Gastroesophageal sphincter (tissue), 3 donors: Measurements from ENCODE around the gene PSD.

Experiments
- POLR2A ChIP-seq, 2 donors: fragments of 450-650 bp; IDR thresholded peaks; one replicate each; pipeline ENCODE4 v1.6.1; 2017; ENCODE audit warnings: antibody characterized with exemption in 2 of 2, mild to moderate bottlenecking in 2 of 2, moderate library complexity in 1 of 2
- POLR2AphosphoS5 ChIP-seq: sonication (generic); formaldehyde crosslinking; IDR thresholded peaks from one replicate; pipeline ENCODE4 v1.6.1; 2017; ENCODE audit warnings: antibody characterized with exemption
- TF ChIP-seq, protein P1 (sequence below), 4 experiments: fragments of 200-600 bp in 2 of 4; fragments of 450-650 bp in 2 of 4; sonication (generic) in 1 of 4; IDR thresholded peaks; one replicate each; pipeline ENCODE4 v1.5.1; 2017 to 2019; ENCODE audit warnings: antibody characterized with exemption in 4 of 4, mild to moderate bottlenecking in 2 of 4, moderate library complexity in 2 of 4

DNA sequence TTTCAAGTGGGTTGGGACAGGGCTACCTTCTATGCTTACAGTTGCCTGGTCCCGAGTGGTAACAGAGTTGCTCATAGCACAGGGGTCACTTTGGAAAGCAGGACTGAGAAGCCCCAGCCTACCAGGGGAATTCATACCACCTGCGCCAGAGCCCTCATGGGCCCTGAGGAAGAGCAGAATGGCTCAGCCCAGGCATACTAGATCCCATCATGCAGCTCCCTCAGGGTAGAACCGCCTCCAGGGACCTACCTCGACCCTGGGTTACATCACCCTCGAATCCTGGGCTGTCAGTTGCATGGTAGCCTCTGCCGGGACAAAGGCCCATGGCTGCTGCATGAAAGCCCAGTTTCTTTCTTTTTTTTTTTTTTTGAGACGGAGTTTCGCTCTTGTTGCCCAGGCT lies 10.9 kb upstream of the PSD start:
- TF ChIP-seq, protein P1, sequence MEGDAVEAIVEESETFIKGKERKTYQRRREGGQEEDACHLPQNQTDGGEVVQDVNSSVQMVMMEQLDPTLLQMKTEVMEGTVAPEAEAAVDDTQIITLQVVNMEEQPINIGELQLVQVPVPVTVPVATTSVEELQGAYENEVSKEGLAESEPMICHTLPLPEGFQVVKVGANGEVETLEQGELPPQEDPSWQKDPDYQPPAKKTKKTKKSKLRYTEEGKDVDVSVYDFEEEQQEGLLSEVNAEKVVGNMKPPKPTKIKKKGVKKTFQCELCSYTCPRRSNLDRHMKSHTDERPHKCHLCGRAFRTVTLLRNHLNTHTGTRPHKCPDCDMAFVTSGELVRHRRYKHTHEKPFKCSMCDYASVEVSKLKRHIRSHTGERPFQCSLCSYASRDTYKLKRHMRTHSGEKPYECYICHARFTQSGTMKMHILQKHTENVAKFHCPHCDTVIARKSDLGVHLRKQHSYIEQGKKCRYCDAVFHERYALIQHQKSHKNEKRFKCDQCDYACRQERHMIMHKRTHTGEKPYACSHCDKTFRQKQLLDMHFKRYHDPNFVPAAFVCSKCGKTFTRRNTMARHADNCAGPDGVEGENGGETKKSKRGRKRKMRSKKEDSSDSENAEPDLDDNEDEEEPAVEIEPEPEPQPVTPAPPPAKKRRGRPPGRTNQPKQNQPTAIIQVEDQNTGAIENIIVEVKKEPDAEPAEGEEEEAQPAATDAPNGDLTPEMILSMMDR (IDR thresholded peaks at IDR 0.05): no peak
- TF ChIP-seq POLR2AphosphoS5 (no peak), POLR2A (IDR thresholded peaks at IDR 0.05) (no peak)
